Neural crest cell (in vitro differentiated cells): ENCODE measurements around the gene ATP10B. TPM values are rescaled to one million over a fixed set of nuclear protein-coding genes. Genes with fewer than 3 reads are reported as not detected.

ENCODE experiments used
- DNase-seq: peaks from one replicate; pipeline ENCODE4 v3.0.0; 2021; ENCODE audit warnings: low read depth, mixed read lengths, low spot score
- H3K27ac Mint-ChIP-seq: one replicate; pipeline ENCODE4 v1.8.0; 2021; ENCODE audit warnings: mild to moderate bottlenecking, mixed read lengths; ENCODE audit not compliant: unreplicated experiment
- H3K27me3 Mint-ChIP-seq: 2 replicates; pipeline ENCODE4 v1.8.0; 2021; ENCODE audit warnings: low read depth, mild to moderate bottlenecking, mixed read lengths
- H3K36me3 Mint-ChIP-seq: 2 replicates; pipeline ENCODE4 v1.8.0; 2021; ENCODE audit warnings: low read depth, mild to moderate bottlenecking, mixed read lengths
- H3K4me1 Mint-ChIP-seq: 2 replicates; pipeline ENCODE4 v1.8.0; 2021; ENCODE audit warnings: mixed read lengths
- H3K4me3 Mint-ChIP-seq: one replicate; pipeline ENCODE4 v1.8.0; 2021; ENCODE audit warnings: mild to moderate bottlenecking, mixed read lengths
- H3K9me3 Mint-ChIP-seq: 2 replicates; pipeline ENCODE4 v1.8.0; 2021; ENCODE audit warnings: mixed read lengths
- total RNA-seq: library from RNA; stranded (reverse); gene quantifications from 2 replicates; pipeline ENCODE4 v1.2.1, GENCODE V29; 2021
- TF ChIP-seq, protein P1 (sequence below): fragments of 200-600 bp; sonication (generic); conservative IDR thresholded peaks from 2 replicates; pipeline ENCODE4 v1.5.0; 2021; ENCODE audit warnings: antibody characterized with exemption, mild to moderate bottlenecking

ATP10B gene
- total RNA-seq, 1 donor from 2014 or later: 10.8 TPM

DNA sequence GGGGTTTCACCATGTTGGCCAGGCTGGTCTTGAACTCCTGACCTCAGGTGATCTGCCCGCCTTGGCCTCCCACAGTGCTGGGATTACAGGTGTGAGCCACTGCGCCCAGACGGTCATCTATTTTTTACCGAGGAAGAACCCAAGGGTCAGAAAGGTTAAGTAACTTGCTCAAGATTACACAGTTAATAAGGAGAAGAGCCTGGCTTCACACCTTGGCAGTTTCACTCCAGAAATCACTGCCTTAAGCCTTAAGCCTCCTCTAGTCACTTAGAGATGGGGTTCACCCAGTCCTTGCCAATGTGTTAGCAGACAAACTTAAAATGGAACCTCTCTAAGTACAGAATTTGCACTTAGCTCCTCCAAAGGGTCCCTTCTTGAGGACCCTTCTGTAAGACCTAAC is 314.1 kb downstream of the ATP10B start:
- H3K4me1 Mint-ChIP-seq: no peaks in the 10 kb centered on the region
- no peaks in the 10 kb centered on the region for H3K9me3 Mint-ChIP-seq
- no peak overlapping the region for H3K4me3 Mint-ChIP-seq
- H3K36me3 Mint-ChIP-seq: no peaks in the 10 kb centered on the region
- TF ChIP-seq, protein P1, sequence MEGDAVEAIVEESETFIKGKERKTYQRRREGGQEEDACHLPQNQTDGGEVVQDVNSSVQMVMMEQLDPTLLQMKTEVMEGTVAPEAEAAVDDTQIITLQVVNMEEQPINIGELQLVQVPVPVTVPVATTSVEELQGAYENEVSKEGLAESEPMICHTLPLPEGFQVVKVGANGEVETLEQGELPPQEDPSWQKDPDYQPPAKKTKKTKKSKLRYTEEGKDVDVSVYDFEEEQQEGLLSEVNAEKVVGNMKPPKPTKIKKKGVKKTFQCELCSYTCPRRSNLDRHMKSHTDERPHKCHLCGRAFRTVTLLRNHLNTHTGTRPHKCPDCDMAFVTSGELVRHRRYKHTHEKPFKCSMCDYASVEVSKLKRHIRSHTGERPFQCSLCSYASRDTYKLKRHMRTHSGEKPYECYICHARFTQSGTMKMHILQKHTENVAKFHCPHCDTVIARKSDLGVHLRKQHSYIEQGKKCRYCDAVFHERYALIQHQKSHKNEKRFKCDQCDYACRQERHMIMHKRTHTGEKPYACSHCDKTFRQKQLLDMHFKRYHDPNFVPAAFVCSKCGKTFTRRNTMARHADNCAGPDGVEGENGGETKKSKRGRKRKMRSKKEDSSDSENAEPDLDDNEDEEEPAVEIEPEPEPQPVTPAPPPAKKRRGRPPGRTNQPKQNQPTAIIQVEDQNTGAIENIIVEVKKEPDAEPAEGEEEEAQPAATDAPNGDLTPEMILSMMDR: no peak
- H3K27me3 Mint-ChIP-seq: peaks cover 5% of the 10 kb centered on the region
- no peak for DNase-seq
- no peak overlapping the region for H3K27ac Mint-ChIP-seq

DNA sequence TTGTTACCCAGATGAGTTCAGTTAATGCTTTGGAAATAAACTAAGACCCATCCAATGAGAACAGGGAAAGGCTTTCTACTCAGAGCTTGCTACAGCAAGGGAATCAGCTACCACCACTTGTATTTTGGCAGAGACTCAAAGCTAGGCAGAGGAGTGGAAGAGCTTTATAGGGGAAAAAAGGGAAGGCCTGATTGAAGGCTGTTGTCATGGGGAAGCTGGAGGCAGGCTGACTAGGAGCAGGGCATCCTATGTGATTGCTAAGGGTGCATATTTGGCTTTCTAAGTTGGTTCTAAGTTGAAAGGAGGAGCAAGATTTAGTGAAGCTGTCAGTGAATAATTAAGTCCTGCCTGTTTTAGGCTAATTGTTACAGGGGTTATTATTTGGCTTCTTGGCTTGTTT is 314.9 kb downstream of the ATP10B start:
- Mint-ChIP-seq H3K9me3 (no peaks in the 10 kb centered on the region), H3K27ac (no peak overlapping the region), H3K4me1 (no peaks in the 10 kb centered on the region), H3K36me3 (no peaks in the 10 kb centered on the region), H3K27me3 (peaks cover 5% of the 10 kb centered on the region), H3K4me3 (no peak overlapping the region)
- DNase-seq: no peak
- TF ChIP-seq, protein P1: no peak

DNA sequence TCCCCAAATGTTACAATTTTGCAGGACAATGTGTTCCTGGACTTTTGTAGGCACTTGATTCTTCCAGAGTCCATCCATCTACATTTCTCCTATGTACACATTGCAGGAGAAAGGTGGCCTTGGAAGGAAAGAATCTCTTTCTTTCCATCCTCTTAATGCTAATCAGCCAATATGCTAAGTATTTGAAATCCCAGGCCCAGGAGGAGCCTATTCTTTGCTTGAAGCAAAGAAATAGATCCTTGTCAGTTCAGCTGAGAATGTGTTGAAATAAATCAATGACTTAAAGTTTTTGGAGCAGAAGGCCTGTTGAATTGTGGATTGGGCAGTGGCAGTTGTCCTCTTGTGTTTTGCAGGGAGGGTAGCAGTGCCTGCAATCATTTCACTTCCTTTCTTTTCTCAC is 317.1 kb downstream of the ATP10B start:
- H3K27me3 Mint-ChIP-seq: peaks cover 8% of the 10 kb centered on the region
- no peaks in the 10 kb centered on the region for H3K36me3 Mint-ChIP-seq
- TF ChIP-seq, protein P1: no peak
- H3K4me3 Mint-ChIP-seq: no peak overlapping the region
- DNase-seq: no peak
- no peak overlapping the region for H3K27ac Mint-ChIP-seq
- no peaks in the 10 kb centered on the region for H3K9me3 Mint-ChIP-seq
- H3K4me1 Mint-ChIP-seq: no peaks in the 10 kb centered on the region

DNA sequence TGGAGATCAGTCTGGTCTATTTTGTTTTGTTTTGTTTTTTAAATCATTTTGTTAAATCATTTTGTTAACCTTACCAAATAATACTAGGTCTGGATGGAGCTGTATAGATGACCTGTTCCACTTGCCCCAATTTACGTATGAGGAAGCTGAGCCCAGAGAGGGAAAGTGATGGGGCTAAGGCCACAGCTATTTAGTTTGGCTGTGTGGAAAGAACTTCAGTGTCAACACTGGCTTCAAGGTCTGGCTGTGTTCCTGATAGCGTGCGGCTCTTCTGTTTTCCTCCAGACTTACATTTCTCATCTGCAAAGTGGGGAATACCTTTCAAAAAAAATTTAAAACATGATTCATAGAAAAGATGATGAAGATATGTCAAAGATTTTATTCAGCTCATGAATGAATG is 317.9 kb downstream of the ATP10B start:
- Mint-ChIP-seq H3K27ac (no peak overlapping the region), H3K9me3 (no peaks in the 10 kb centered on the region), H3K4me3 (no peak overlapping the region), H3K27me3 (peaks cover 11% of the 10 kb centered on the region), H3K4me1 (no peaks in the 10 kb centered on the region), H3K36me3 (no peaks in the 10 kb centered on the region)
- TF ChIP-seq, protein P1: no peak
- no peak for DNase-seq

DNA sequence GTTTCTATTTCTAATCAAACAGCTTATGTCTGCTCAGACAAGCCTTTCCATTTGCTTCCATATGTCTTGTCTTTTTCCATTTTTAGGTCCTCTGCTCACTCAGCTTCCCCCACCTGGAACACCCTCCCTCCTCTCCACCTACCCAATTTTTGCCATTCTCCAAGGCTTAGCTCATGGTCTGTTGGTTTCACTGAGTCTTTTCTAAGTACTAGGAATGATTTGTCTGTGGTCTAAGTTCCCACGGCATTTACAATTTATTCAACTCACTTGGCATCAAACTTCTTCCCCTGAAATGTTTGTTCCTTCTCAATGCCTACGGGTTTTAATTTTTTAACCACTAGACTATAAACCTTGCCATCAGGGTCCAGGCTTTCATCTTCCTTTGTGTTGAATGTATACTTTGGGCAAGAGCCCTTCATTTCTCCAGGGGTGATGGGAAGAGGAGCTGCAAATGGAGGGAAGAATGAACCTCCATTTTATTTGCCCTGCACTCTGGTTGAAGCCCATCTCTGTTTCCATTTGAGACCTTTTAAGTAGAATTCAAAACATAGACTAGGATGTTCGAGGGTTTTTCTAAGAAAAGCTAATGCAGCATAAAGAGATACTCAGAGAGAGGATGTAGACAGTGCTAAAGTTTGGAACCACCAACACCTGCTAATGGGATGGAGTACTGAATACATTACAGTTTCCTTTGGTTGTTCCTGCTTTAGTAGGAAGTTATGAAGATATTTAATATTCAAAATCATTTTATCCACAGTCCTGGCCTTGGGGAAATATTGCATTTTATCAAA is 326.3 kb downstream of the ATP10B start:
- H3K27ac Mint-ChIP-seq: no peak overlapping the region
- peaks cover 5% of the 10 kb centered on the region for H3K4me1 Mint-ChIP-seq
- no peaks in the 10 kb centered on the region for H3K36me3 Mint-ChIP-seq
- no peaks in the 10 kb centered on the region for H3K9me3 Mint-ChIP-seq
- H3K4me3 Mint-ChIP-seq: no peak overlapping the region
- no peak for DNase-seq
- TF ChIP-seq, protein P1: no peak
- H3K27me3 Mint-ChIP-seq: peaks cover 24% of the 10 kb centered on the region
